CD1c-positive myeloid dendritic cell (primary cell): ENCODE measurements around the gene CACNG1.

Source experiments
- DNase-seq: peaks from one replicate; pipeline ENCODE4 v3.0.0-alpha.2; 2016; ENCODE audit errors: extremely low spot score

Gene CACNG1

DNA sequence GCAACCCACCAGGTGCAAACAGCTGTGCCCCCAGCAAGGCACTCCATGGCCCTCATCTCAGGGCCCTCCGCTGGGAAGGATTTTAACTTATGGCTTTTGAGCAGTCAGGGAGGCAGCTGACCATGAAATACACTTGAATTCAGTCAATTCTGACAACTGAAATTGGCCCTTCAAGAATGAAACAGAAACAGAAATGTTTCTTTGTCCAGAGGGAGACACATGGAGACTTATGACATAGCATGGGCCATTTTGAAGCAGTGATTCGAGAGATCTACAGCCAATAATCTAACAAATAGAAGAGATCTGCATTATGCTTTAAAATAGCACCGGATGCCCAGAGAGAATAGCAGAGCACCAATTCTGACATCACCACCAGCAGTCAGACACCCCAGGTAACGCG lies 7.5 kb downstream of the CACNG1 start:
- no peak for DNase-seq

DNA sequence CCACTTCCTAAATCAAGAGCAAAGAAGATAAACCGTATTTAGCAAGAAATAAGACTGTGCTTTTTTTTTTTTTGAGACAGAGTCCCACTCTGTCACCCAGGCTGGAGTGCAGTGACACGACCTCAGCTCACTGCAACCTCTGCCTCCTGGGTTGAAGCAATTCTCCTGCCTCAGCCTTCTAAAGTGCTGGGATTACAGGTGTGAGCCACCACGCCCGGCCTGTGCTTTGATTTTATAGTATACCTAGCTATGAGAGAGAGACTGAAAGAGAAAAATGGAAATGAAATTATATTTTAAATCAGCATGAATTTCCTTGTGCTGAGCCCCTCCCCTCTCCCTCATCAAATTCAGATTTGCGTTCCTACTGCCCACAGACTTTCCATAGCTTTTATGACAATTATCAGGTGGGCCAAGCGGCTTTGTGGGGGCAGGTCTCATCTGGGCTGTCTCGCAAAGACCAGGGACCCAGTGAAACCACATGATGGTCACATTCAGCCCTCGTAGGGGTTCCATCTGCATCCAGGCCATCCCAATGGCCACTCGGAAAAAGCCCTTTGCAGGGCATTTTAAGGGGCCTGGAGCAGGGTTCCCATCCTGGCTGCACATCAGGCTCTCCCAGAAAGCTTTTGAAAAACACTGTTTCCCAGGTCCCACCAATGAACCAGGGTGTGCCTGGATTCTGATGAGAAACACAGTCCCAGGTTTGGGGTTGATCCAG lies 8.5 kb downstream of the CACNG1 start:
- no peak for DNase-seq

DNA sequence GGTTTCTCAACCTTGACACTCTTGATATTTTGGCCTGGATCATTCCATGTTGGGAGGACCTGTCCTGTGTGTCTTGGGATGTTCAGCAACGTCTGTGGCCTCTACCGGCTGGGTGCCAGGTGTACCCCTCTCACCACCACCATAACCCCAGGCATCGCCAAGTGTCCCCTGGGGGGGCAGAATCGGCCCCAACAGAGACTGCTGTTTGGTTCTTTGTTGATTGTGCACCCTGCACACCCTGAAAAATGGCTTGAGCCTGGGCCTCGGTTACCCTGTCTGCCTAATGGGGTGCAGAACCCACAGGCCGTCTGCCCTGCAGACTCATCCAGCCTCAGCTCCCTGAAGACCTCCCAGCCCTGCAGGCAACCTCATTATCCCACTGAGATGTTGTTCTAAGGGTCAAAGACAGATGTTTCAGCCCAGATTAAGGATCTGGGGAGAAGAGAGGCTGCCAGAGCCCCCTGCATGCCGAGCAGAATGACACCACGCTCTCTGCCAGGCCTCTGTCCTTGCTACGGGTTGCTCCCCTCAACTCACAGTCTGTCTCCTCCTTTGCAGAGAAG lies 9.2 kb downstream of the CACNG1 start:
- no peak for DNase-seq

DNA sequence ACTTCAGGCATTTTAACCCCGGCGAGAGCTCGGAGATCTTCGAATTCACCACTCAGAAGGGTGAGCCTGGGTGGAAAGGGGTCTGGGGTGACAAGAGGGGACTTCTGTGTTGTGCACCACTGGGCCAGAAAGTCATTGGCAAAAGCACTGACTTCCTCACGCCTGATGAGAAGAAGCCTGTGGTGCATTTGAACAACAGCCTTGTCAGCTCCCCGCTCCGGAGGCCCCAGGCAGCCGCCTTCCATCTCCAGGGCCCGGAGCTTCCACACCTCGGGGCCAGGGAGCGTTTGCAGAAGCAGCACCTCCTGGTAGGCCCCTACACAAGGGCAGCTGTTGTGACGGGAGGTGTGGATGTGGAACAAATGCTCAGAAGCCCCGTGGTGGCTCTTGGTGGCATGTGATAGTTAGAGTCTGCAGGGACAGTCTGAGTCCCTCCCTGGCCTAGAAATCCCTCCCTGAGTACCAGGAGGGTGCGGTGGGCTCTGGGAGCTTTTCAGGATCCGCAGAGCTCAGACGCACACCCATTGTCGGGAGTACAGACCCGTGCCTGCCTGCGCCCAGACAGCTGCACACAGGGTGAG lies 9.7 kb downstream of the CACNG1 start:
- no peak for DNase-seq

DNA sequence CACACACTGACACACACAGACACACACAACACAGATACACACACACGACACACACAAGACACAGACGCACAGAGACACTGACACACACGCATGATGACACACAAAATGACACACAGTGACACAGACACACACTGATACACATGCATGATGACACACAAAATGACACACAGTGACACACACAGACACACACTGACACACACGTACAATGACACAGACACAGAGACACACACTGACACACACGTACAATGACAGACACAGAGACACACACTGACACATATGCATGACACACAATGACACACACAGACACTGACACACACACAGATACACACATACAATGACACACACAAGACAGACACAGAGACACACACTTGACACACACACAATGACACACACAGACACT lies 10.3 kb downstream of the CACNG1 start:
- no peak for DNase-seq

DNA sequence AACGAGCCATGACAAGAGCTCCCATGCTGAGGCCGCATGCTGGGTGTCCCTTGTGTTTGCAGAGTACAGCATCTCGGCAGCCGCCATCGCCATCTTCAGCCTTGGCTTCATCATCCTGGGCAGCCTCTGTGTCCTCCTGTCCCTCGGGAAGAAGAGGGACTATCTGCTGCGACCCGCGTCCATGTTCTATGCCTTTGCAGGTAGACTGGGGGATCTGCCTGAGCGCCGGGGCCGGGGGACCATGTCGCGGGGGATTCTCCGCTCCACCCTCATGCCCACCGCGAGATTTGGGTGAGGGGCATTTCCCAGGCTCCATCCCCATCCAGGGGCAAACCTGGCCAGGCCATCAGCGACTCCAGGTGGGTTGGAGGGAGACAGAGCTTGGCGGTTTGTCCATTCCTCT lies 10.7 kb downstream of the CACNG1 start:
- no peak for DNase-seq

DNA sequence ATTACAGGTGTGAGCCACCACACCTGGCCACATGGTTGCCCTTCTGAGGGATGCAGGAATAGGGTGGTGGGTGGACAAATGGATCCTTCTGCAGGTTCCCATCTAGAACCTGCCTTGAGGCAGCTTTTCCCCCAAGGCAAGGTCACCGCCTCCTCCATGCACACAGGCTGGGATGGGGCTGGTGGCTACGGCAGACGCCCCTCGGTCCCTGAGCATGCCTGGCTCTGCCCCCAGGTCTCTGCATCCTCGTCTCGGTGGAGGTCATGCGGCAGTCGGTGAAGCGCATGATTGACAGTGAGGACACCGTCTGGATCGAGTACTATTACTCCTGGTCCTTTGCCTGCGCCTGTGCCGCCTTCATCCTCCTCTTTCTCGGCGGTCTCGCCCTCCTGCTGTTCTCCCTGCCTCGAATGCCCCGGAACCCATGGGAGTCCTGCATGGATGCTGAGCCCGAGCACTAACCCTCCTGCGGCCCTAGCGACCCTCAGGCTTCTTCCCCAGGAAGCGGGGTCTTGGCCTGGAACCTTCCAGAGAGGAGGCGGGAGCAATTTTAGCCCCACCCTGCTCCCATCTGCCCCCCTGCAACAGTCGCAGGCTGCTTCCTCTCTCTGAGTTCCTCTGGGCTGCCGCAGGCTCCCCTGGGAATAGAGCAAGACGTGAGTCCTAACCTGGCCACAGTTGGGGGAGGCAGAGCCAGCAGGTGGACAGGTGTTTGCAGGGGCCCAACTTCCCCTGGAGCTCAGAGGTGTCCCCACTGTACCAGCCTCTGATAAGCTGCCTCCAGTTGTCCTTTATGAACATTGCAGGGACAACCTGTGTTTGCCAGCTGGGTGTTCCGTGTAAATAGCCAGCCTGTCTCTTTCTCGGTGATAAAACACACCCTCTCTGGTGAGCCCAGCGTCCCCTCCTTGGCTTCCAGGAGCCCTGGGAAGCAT lies 11.7 kb downstream of the CACNG1 start:
- no peak for DNase-seq

DNA sequence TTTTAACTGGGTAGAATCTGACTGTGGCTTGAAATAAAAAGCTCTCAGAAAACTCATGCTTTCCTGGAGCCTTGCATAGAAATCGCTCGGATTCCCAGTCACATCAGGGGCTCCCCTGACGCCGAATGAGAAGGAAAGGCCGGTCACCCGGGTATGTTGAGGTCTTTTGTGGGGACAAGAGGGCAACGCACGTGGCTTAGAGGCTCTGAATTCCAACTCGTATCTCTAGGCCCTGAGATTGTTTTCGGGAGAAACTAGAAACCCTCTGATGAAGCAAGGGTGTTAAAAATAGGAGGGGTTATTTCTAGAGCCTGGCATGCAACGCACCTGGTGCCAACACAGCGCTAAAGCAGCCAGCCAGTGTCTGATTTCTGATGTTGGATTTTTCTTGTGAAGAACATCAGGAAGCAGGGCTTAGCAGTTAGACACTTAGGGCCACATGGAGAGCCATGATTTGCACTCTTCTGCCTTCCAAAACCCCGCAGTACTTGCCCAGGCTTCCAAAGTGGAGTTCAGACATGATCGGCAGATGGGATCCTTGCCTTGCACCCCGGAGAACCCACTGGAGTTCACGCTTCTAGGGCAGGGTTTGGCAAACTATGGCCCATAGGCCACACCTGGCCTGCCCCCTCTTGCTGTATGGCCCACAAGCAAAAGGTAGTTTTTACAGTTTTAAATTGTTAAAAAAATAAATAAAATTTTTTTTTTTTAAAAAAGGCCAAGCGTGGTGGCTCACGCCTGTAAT lies 12.6 kb downstream of the CACNG1 start:
- no peak for DNase-seq

DNA sequence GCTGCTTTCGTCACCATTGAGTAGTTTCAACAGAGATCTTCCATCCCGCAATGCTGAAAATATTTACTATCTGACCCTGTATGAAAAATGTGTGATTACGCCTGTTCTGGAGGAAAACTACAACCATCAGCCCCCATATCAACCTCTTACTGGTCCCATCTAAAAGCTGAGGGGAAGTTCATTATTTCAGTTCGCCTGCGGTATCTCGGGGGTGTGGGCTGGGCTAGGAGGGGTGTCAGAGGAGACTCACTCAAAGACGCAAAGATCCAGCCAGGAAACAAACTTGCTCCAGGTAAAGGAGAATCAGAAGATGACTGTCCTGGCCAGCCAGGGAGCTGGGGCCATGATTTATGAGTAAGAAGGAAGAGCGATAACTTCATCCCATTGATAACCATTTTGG lies 13.7 kb downstream of the CACNG1 start:
- no peak for DNase-seq

DNA sequence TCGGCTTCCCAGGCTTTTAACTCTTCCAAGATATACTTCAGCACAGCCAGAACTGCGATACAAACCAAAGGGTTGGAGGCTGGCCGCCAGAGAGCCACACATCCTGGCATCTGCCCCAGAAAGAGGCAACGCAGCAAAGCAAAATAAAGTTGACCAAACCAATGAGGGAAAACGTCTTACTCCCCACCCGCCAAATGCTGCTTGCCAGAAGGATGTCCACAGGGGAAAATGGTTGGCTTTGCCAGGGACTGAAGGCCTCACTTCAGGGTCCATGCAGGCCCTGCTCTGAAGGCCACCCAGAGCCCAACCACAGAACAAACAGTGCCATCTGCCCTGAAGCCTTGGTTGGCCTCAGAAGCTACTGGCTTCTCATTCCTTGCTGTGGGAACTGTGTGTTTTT lies 15.0 kb downstream of the CACNG1 start:
- no peak for DNase-seq

DNA sequence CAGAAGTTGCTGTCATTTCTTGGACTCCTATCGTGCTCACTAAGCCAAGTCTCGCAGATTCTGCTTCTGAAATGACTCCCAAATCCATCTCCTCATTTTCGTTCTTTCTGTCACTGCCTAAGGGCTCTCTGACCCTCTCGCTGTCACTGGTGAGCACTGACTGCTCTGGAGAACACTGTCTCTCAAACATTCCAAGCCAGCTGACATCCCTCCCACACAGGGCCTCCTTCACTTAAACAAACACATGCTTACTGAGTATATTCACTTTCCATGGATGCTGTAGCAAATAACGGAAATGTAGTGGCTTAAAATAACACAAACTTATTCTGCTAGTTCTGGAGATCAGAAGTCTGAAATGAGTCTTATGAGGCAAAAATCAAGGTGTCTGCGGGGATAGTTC lies 18.8 kb downstream of the CACNG1 start:
- DNase-seq, result no peak

DNA sequence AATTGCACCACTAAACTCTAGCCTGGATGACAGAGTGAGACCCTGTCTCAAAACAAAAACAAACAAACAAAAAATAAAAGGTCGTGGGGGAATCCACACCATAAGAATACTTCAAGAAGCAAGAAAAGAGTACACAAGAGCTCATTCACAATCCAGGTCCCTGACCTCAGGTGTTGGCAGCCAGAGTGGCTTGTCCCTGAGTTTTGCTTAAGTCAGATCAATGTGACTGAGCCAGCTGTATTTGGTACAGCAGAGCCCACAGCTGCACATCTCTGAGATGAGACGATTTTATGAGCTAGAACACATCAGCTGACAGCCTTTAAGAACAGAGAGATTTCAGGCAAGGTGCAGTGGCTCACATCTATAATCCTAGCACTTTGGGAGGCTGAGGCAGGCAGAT lies 22.4 kb downstream of the CACNG1 start:
- no peak for DNase-seq

DNA sequence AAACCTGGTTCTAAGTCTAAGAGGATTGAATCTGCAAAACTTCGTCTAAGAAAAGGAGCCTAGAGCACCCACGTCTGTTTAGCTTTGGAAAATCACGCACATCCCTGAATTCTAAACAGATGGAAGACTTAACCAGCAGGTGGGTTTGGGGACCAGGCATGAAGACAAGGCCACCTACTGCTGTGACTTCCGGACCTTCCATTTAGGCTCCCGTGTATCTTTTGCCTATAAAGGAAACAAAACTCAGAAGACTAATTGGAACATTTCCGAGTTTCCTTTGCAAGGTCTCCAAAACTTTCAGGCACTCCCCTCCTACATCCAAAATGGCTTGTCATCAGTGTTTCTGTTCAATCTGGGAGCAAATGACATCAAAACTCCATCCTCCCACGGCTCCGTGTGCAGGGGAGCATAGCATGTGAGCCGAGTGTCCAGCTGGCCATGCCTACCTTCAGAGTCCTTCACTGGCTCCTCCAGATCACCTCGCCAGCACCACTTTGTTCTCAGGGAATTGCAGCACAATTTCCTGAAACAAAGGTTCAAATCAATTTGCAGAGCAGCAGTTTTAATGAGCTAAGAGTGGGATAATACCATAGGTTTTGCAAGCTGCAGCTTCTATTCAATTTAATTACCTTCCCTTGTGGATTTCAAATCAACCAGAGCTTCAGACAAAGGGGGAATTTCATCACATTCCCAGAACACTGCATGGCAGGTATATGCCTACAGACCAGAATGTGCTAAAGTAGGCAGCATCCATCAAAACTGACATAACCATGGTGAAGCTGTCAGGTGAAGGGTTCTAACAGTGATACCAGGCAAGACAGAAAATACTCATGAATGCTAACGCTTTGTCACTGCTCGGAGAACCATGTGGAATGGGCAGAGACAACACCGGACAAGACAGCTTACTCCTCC lies 23.5 kb downstream of the CACNG1 start:
- DNase-seq, result no peak

DNA sequence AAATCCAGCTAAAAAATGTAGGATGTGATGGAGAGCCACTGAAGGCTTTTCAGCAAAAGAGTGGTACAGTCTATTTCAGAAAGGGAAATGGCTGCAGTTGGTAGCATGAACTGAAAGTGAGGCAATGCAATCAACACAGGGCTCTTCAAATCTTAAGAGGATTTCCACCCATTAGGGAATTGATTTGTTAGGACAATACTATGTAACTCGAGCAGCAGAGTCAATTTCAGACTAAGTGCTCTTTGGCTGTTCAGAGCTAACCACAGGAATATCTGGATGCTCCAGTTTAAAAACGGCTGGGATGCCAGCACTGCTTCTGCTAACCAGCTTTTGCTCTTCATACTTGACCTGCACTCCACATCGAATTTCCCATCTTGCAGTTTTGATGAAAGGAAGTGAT lies 24.6 kb downstream of the CACNG1 start:
- no peak for DNase-seq

DNA sequence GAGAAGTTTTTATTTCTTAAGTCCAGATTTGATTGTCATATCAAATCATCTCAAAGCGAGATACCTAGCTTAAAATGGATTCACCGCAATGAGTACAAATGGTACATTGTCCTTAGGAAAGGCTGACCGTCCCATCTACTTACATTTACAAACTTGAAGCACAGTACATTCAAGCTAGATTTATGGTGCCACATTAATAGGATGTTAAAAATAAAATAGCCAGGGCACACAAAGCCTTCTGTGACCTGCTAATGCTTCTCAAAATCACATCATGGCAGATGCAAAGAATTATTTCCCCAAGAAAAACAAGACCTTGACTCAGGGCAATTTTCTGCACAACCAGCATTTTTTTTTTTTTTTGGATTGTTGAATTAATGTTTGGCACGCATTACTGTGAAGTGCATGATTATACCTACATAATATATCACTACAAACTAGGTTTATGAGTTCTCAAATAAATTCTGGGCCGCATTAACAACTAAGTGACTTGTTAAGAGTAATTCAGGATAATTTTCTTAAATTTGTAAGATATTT lies 25.3 kb downstream of the CACNG1 start:
- DNase-seq, result no peak

DNA sequence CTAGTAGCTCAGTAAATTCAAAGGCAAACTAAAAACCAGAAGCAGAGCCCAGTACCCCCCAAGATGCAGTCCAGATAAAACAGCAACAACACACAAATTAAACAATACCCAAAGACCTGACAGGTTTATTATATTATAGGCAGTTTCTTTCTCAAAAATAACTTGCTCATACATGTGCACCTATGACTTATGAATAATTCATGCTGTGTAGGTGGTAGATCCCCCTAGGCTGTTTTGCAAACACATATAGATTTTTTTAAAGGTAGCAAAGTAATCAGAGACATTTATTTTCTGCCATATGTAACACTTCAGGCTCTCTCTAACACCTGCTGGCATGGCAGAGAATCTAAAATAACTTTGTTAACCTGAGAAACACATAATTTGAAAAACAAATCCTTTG lies 27.2 kb downstream of the CACNG1 start:
- no peak for DNase-seq

DNA sequence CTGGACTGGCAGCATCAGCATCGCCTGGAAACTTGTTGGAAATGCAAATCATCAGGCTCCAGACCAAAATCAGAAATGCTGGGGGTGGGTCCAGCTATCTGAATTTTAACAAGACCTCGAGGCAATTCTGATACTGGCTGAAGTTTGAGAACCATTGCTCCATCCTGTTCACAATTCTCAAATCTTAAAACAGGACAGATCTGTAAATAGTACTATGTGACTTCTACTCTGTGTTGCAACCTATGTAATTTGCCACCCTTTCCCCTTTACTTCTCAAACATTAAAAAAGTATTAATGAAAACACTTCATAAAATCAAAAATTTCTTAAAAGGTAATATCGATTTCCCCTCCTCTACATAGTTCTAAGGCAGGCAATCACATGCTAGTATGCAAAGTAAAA lies 28.5 kb downstream of the CACNG1 start:
- no peak for DNase-seq

DNA sequence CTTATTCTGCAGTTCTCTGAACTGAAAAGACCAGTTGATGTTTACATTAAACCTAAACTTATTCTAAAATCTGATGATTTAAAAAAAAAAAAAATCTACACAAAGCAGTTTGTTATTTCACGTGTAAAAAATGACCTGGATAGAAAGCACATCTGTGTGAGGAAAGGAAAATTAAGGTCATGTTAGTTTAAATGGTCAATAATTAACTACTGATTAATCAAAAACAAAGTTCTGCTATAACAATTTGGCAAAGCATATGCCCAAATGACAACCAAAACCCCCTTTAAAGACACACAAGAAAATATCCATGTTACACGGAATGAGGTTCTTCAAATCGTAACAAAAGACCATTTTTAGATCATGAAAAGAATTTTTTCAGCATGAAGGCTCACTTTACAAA lies 30.4 kb downstream of the CACNG1 start:
- no peak for DNase-seq

DNA sequence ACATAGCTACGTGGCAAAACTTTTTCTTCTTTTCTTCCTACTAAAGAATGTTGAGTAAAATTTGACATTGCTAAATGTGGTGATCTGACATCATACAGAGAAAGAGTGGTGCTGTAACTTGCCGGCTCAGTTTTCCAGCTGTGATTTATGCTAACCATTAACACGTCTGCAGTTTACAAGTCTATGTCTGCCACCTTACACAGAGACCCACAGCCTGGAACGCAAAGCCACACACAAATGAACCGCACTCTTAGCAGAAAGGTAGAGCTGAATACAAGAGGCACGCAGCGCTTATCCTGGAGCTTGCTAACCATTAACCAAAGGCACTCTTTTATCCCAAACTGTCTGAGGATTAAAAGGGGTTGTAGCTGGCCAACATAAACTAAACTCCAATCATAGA lies 31.9 kb downstream of the CACNG1 start:
- DNase-seq, result no peak

DNA sequence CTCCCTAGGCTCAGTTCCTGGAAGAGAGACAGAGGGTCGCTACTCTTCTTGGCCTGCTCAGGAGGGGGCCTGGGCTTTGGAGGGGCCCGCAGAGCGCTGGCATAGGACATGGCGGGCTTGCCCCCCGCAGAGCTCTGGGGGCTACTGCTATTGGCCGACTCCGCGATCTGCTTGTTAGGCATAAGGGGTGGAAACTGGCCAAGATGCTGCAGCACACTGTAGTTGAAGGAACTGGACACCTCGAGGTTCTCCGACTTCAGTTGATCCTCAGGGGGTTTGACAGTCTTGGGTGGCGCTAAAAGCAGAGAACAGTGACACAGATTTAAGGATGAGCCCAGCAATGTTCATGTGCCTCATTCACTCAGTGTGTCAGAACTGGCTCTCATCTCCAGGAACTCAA lies 33.9 kb downstream of the CACNG1 start:
- DNase-seq, result no peak

DNA sequence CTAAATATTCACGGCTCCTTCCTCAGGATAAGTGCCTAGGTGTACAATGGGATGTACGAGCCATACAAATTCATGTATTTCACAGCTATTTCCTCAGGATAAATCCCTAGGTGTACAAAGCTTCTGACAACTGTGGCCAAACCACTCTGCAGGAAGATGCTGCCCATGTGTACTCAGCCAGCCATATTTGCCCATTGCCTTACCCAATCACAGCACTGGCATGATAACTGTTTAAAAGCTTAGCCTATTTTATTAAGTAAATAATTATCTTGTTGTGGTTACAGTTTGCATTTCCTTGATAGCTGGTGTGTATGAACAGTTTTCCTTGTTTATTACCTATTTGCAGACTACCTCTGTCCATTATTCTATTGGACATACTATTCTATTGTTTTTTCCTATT lies 35.1 kb downstream of the CACNG1 start:
- DNase-seq, result no peak
